ENCODE measurements around the gene INSRR. TPM values are rescaled to one million over a fixed set of nuclear protein-coding genes. Genes with fewer than 3 reads are reported as not detected.

Gene INSRR
- total and polyA plus RNA-seq, 2 of the 8 experiments (the other 6 are each of a cell fraction or from before 2014, with no cell fraction given) = 0.02 TPM; not detected in 1

- 85% methylated on average over 3 of the region's 3 CpGs; no CpG with 5 or more reads in 1 of the 2 experiments for WGBS, 2 experiments (ENCODE audit: extremely low coverage in 1 of 2, insufficient coverage in 1 of 2, insufficient read length in 1 of 2, insufficient replicate concordance in 2 of 2, low coverage in 1 of 2, low lambda C conversion rate in 2 of 2, missing lambda C conversion rate in 1 of 2)
- Histone ChIP-seq H2BK120ac (replicated peaks; ENCODE audit: low read depth, low read length) (no peak overlapping the region), H3K27ac (ENCODE audit: low read depth, low read length) (no peak overlapping the region), H3K14ac (ENCODE audit: insufficient read length) (no peak overlapping the region), H3K9ac (replicated peaks in 1 of 4; ENCODE audit: extremely low read depth in 1 of 4, low read depth in 3 of 4, low read length in 3 of 4) (no peak overlapping the region), H3K4me1 (replicated peaks in 1 of 4; ENCODE audit: control insufficient read depth in 3 of 4, insufficient read depth in 4 of 4, low read length in 3 of 4) (peaks cover 0 to 15% (median 9%) of the 10 kb centered on the region in 4 experiments; a peak in 6 of 7 replicates), H3K18ac (ENCODE audit: extremely low read depth, low read length) (no peak overlapping the region), H3K79me2 (ENCODE audit: control insufficient read depth in 1 of 2, insufficient read depth in 2 of 2, low read length in 2 of 2) (no peaks in the 10 kb centered on the region), H4K91ac (replicated peaks; ENCODE audit: insufficient read length, low read length) (no peak overlapping the region), H2AFZ (ENCODE audit: low read length) (no peak overlapping the region), H3K9me3 (ENCODE audit: insufficient read depth in 2 of 2, low read depth in 1 of 2, low read length in 1 of 2) (no peaks in the 10 kb centered on the region), H3K4ac (replicated peaks; ENCODE audit: insufficient read length, low read depth, low read length) (no peak overlapping the region), H3K4me2 (ENCODE audit: insufficient read depth in 1 of 2, low read depth in 2 of 2, low read length in 2 of 2) (no peak overlapping the region), H3K79me1 (ENCODE audit: low read depth, low read length) (no peaks in the 10 kb centered on the region), H4K20me1 (replicated peaks in 1 of 2; ENCODE audit: control insufficient read depth in 1 of 2, insufficient read depth in 2 of 2, low read length in 2 of 2) (peaks cover 0 to 5% of the 10 kb centered on the region in 2 experiments), H3K56ac (replicated peaks; ENCODE audit: insufficient read length, low read depth, low read length) (no peak overlapping the region), H3K36me3 (ENCODE audit: control insufficient read depth in 2 of 4, insufficient read depth in 4 of 4, low read length in 3 of 4) (peaks cover 0 to 2% (median 0%) of the 10 kb centered on the region in 4 experiments; a peak in 1 of 8 replicates), H3K27me3 (replicated peaks in 1 of 4; ENCODE audit: control insufficient read depth in 3 of 4, extremely low read depth in 1 of 4, insufficient read depth in 3 of 4, low read length in 3 of 4) (peaks cover 34 to 81% (median 56%) of the 10 kb centered on the region in 4 experiments), H2AK5ac (ENCODE audit: low read depth, low read length) (no peak overlapping the region), H4K5ac (ENCODE audit: insufficient read length, low read depth, low read length) (no peak overlapping the region), H4K8ac (ENCODE audit: extremely low read depth, insufficient read depth, low read length) (no peak overlapping the region), H2BK15ac (ENCODE audit: low read length) (no peak overlapping the region), H3K23me2 (ENCODE audit: low read depth, low read length) (peaks cover 19% of the 10 kb centered on the region; the same call in 1 of the 2 replicates), H2BK20ac (ENCODE audit: low read length) (no peak overlapping the region), H3K23ac (ENCODE audit: insufficient read length) (no peak overlapping the region), H2BK12ac (ENCODE audit: low read depth, low read length) (no peak overlapping the region), H2BK5ac (ENCODE audit: low read depth, low read length) (no peak overlapping the region), H3K4me3 (ENCODE audit: extremely low read depth in 1 of 4, insufficient read depth in 2 of 4, low read depth in 3 of 4, low read length in 4 of 4) (no peak overlapping the region)
- ChIA-PET CTCF (ENCODE audit: partially characterized antibody) (interaction anchor here (0.9 to 25.2 kb wide), 11 partner anchors 5 to 167 kb away, joined by 3 to 719 read pairs (median 38); partner anchors contain the start of genes INSRR, LRRC71, NTRK1 and PEAR1), POLR2A (ENCODE audit: partially characterized antibody) (interaction anchor here (1.0 to 2.4 kb wide), 4 partner anchors 7 to 141 kb away, joined by 3 to 6 read pairs (median 4); no protein-coding TSS in a partner anchor)
- no peak for DNase-seq (ENCODE audit: low read depth in 1 of 2, low spot score in 2 of 2)
- TF ChIP-seq NANOG (IDR thresholded peaks at IDR 0.05; ENCODE audit: insufficient read depth, low read depth, low read length, poor library complexity, severe bottlenecking) = no peak
- TF ChIP-seq GTF2F1 (IDR thresholded peaks at IDR 0.05; ENCODE audit: borderline replicate concordance, low read depth, low read length) = no peak
- TF ChIP-seq ASH2L (IDR thresholded peaks at IDR 0.05; ENCODE audit: low read length) = no peak
- TF ChIP-seq JUND (IDR thresholded peaks at IDR 0.05; ENCODE audit: low read length) = no peak
- no peak for TF ChIP-seq SIN3A (conservative IDR thresholded peaks at IDR 0.05 in 1 of 2, IDR thresholded peaks at IDR 0.05 in 1 of 2; ENCODE audit: low read depth in 1 of 2, low read length in 2 of 2)
- TF ChIP-seq MAX (IDR thresholded peaks at IDR 0.05) = no peak
- no peak for TF ChIP-seq E2F6 (IDR thresholded peaks at IDR 0.05)
- FAIRE-seq = no peak
Measured at GRCh38 chr1:156856282-156856785, 2.6 kb downstream of the INSRR start.
